Activated naive CD8-positive, alpha-beta T cell (primary cell): ENCODE measurements around the gene B3GALT5.

Experiments
- H3K27ac Mint-ChIP-seq: one replicate; pipeline ENCODE4 v1.8.0; 2021; ENCODE audit warnings: mixed read lengths
- H3K27me3 Mint-ChIP-seq: one replicate; pipeline ENCODE4 v1.8.0; 2021; ENCODE audit warnings: mixed read lengths
- H3K36me3 Mint-ChIP-seq: one replicate; pipeline ENCODE4 v1.8.0; 2021; ENCODE audit warnings: mixed read lengths
- H3K4me1 Mint-ChIP-seq: one replicate; pipeline ENCODE4 v1.8.0; 2021; ENCODE audit warnings: low read depth, mixed read lengths
- H3K4me3 Mint-ChIP-seq: one replicate; pipeline ENCODE4 v1.8.0; 2021; ENCODE audit warnings: mild to moderate bottlenecking, mixed read lengths
- H3K9me3 Mint-ChIP-seq: one replicate; pipeline ENCODE4 v1.8.0; 2021; ENCODE audit warnings: low read depth, mixed read lengths

Gene B3GALT5

GRCh38 chr21:39663742-39664492 lies 51.2 kb downstream of the B3GALT5 start:
- Mint-ChIP-seq H3K4me1 (no peaks in the 10 kb centered on the region), H3K4me3 (no peak overlapping the region), H3K36me3 (no peaks in the 10 kb centered on the region), H3K9me3 (no peaks in the 10 kb centered on the region), H3K27ac (no peak overlapping the region), H3K27me3 (peaks cover 2% of the 10 kb centered on the region)

DNA sequence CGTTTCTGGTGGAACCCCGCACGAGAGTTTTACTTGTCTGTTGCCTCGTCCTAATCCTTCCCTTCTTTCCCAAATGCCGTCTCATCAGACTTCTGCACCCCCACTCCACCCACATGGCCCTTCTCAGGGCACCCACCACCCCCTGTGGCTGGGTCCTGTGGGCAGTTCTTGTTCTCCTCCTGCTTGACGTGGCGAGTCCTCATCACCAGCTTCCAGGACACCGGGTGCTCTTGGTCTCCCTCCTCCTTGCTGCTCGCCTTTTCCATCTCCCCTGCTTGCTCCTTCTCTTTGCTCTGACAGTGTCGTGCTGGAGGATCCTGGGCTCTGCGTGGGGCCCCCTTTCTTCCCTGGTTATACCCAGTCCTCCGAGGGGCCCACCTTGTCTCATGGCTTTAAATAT lies 51.8 kb downstream of the B3GALT5 start:
- Mint-ChIP-seq H3K4me1 (no peaks in the 10 kb centered on the region), H3K9me3 (no peaks in the 10 kb centered on the region), H3K27ac (no peak overlapping the region), H3K27me3 (peaks cover 2% of the 10 kb centered on the region), H3K36me3 (no peaks in the 10 kb centered on the region), H3K4me3 (no peak overlapping the region)

DNA sequence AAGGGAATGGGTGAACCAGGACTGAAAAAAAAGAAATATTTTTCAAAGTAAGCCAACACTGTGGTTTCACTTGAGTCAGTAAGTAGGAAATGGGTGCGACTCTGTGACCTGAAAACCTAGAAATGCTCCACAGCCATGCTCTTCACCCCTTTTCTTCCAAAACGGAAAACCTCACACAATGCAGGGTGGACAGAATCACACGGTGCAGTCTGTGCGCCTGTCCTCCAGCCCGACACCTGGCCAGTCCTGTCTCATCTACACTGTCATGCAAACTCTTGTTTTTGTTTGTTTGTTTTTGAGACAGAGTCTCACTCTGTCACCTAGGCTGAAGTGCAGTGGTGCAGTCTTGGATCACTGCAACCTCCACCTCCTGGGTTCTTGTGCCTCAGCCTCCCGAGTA lies 53.3 kb downstream of the B3GALT5 start:
- Mint-ChIP-seq H3K9me3 (no peaks in the 10 kb centered on the region), H3K36me3 (no peaks in the 10 kb centered on the region), H3K27me3 (no peaks in the 10 kb centered on the region), H3K4me1 (no peaks in the 10 kb centered on the region), H3K27ac (no peak overlapping the region), H3K4me3 (no peak overlapping the region)

DNA sequence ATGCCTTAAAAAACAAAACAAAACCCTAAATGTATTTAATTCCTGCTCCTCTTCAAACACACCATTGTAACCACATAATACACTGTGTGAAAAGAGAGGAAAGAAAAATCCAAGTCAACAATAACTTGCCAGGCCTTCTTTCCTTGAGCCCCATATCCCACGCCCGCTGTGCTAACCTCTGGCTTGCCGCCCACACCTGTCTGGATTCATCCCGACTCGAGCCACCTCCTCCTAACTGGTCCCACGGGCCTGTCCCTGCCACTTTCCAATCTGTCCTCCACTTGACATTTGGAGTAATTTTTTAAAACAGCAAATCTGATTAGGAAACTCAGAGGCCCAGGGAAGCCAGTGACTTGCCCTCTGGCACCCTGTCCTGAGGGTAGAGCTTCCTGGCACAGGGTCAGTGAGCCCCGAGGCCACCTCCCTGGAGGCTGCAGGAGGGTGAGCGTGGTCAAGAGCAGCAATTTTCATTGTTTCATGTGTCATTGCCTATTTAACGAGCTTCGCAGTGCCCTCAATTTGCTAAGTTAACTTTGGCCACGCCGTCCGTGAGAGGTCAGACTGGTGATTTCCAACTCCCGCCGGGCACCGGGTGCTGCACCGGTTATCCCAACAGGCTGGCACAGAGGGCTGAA lies 54.1 kb downstream of the B3GALT5 start:
- no peak overlapping the region for H3K4me3 Mint-ChIP-seq
- no peaks in the 10 kb centered on the region for H3K4me1 Mint-ChIP-seq
- H3K27me3 Mint-ChIP-seq, result no peaks in the 10 kb centered on the region
- no peaks in the 10 kb centered on the region for H3K9me3 Mint-ChIP-seq
- no peak overlapping the region for H3K27ac Mint-ChIP-seq
- H3K36me3 Mint-ChIP-seq, result no peaks in the 10 kb centered on the region

DNA sequence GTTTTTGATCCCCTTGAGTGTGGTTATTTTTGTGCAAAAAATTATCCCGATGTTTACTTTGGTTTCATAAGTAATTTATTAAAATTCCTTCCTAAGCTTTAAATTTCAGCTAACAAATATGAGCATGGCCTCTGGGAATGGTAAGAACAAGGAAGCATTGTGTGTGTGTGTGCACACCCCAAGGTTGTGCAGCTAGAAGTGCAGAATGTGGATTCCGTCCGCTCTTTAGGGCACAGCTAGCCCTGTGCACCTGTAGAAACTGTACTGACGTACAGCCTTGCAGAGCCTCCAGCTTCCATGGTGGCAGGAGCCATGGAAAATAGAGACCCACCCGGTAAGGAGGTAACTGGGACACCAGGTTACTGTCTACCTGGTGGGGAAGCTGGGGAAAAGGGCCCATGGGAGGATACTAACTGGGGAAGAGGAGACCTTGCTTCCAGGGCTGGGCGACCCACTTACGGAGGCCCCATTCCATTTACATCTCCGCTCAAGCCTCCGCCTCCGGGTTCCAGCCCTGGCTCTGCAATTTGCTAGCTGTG lies 54.7 kb downstream of the B3GALT5 start:
- Mint-ChIP-seq H3K4me1 (no peaks in the 10 kb centered on the region), H3K9me3 (no peaks in the 10 kb centered on the region), H3K27ac (no peak overlapping the region), H3K27me3 (no peaks in the 10 kb centered on the region), H3K4me3 (no peak overlapping the region), H3K36me3 (no peaks in the 10 kb centered on the region)

DNA sequence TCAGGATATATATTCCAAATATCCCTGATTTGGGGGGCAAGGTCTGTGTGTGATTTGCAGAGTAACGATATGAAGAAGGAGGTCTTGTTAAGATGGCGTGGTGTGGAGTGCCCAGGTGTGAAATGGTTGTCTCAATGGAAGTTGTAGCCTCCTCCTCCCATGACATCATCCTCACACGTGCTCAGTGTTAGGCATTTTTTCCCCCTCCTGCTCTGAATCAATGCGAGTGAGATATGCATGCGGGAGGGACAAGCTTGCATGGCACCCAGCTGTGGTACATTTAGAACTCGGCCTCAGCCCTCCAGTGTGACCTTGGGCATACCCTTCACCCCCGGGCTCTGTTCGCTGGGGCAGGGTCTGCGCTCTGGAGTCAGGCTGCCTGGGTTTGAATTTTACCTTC lies 55.6 kb downstream of the B3GALT5 start:
- H3K4me3 Mint-ChIP-seq, result no peak overlapping the region
- no peaks in the 10 kb centered on the region for H3K4me1 Mint-ChIP-seq
- no peaks in the 10 kb centered on the region for H3K36me3 Mint-ChIP-seq
- H3K27me3 Mint-ChIP-seq, result no peaks in the 10 kb centered on the region
- H3K27ac Mint-ChIP-seq, result no peak overlapping the region
- H3K9me3 Mint-ChIP-seq, result no peaks in the 10 kb centered on the region

GRCh38 chr21:39669485-39669884 lies 56.7 kb downstream of the B3GALT5 start:
- Mint-ChIP-seq H3K4me1 (no peaks in the 10 kb centered on the region), H3K36me3 (no peaks in the 10 kb centered on the region), H3K27ac (no peak overlapping the region), H3K27me3 (peaks cover 2% of the 10 kb centered on the region), H3K4me3 (no peak overlapping the region), H3K9me3 (no peaks in the 10 kb centered on the region)

DNA sequence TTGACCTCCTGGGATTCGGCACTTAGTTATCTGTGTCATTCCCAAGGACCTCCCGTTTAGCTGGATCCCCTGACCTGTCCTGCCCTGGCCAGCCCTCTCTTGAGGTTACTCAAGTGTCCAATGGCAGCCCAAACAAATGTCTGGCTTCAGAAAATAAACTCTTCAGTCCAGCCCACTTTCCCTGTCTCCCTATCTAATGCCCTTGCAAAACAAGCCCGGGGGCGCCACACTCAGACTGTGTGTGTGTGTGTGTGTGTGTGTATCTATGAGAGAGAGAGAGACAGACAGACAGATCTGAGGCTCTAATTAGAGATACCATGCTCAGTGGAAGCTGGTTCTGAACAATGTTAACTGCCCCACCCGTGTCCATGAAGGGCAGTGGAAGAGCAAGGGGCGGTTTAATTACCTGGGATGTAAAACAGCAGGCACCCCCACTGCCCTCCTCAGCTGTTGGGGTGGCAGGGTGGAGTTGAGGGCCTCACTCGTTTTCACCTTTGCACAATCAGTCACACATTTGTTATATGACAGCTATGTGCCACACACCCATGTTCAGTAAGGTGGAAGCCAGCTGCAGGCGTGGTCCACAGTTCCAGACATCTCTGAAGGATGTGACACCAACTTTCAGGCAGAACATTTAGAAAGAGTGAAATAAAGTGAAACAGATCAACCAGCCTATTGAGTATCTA lies 57.4 kb downstream of the B3GALT5 start:
- H3K4me1 Mint-ChIP-seq, result no peaks in the 10 kb centered on the region
- no peaks in the 10 kb centered on the region for H3K9me3 Mint-ChIP-seq
- no peak overlapping the region for H3K27ac Mint-ChIP-seq
- H3K36me3 Mint-ChIP-seq, result no peaks in the 10 kb centered on the region
- H3K4me3 Mint-ChIP-seq, result no peak overlapping the region
- H3K27me3 Mint-ChIP-seq, result peaks cover 2% of the 10 kb centered on the region

DNA sequence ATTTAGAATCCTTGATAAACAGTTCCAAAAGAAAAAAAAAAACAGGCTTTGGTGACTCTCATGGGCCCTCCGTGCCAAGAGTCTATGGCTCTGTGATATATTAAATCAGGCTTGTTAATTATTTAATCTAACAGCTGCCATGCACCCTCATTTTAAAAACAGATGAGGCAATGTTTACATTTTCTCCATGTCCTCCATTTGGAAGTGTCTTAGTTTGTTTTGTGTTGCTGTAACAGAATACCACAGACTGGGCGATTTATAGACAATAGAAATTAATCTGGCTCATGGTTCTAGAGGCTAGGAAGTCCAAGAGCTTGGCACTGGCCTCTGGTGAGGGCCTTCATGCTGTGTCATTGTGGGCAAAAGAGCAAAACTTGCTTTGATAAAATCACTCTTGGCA lies 58.0 kb downstream of the B3GALT5 start:
- Mint-ChIP-seq H3K9me3 (no peaks in the 10 kb centered on the region), H3K36me3 (no peaks in the 10 kb centered on the region), H3K4me1 (no peaks in the 10 kb centered on the region), H3K27ac (no peak overlapping the region), H3K4me3 (no peak overlapping the region), H3K27me3 (peaks cover 4% of the 10 kb centered on the region)

DNA sequence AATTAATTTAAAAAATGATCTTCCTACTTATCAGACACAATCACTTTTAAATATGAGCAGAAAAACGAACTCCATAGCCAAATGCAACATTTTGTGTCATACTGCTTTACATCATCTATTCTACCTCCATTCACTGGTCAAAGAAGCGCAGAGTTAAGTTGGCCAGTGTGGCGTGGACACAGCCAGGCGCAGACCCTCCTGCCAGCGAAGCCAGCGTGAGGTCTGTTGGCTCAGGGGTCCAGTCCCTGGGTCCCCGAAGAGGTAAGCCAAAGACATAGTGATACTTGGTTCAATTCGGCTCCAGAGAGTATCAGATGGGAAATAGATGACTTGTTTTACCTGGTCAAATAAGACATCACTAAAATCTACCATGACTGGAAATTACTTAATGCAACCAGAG lies 59.2 kb downstream of the B3GALT5 start:
- no peak overlapping the region for H3K4me3 Mint-ChIP-seq
- H3K27me3 Mint-ChIP-seq, result peaks cover 4% of the 10 kb centered on the region

GRCh38 chr21:39673163-39673562 lies 60.4 kb downstream of the B3GALT5 start:
- no peaks in the 10 kb centered on the region for H3K9me3 Mint-ChIP-seq
- no peak overlapping the region for H3K27ac Mint-ChIP-seq
- no peak overlapping the region for H3K4me3 Mint-ChIP-seq
- H3K27me3 Mint-ChIP-seq, result peaks cover 4% of the 10 kb centered on the region
- no peaks in the 10 kb centered on the region for H3K4me1 Mint-ChIP-seq
- H3K36me3 Mint-ChIP-seq, result no peaks in the 10 kb centered on the region

More for the DNA sequence above, 59.2 kb downstream of the B3GALT5 start:
- Mint-ChIP-seq H3K4me1 (no peaks in the 10 kb centered on the region), H3K36me3 (no peaks in the 10 kb centered on the region), H3K27ac (no peak overlapping the region), H3K9me3 (no peaks in the 10 kb centered on the region)

DNA sequence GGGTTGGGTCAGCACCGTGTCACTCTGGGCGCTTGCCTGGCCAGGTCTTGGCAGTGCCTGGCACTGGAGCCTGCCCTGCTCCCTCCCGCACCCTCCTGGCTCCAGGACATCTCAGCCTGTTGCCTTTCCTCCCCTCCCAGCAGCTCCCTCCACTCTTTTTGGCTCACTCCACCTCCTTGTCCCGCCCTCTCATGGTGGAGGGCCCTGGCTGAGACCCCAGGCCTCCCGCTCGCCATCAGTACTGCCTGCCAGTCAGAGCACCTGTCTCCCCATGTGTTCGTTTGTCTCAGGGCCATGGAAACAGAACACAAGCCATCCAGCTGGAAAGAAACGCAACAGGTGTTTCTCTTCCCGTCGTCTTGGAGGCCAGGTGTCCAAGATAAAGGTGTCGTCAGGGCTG lies 61.0 kb downstream of the B3GALT5 start:
- H3K4me3 Mint-ChIP-seq, result no peak overlapping the region

GRCh38 chr21:39674801-39675200 lies 62.1 kb downstream of the B3GALT5 start:
- Mint-ChIP-seq H3K4me1 (no peaks in the 10 kb centered on the region), H3K4me3 (no peak overlapping the region), H3K9me3 (no peaks in the 10 kb centered on the region), H3K27me3 (peaks cover 5% of the 10 kb centered on the region), H3K36me3 (no peaks in the 10 kb centered on the region), H3K27ac (no peak overlapping the region)

More for the DNA sequence above, 61.0 kb downstream of the B3GALT5 start:
- Mint-ChIP-seq H3K9me3 (no peaks in the 10 kb centered on the region), H3K36me3 (no peaks in the 10 kb centered on the region), H3K4me1 (no peaks in the 10 kb centered on the region), H3K27me3 (peaks cover 4% of the 10 kb centered on the region), H3K27ac (no peak overlapping the region)

DNA sequence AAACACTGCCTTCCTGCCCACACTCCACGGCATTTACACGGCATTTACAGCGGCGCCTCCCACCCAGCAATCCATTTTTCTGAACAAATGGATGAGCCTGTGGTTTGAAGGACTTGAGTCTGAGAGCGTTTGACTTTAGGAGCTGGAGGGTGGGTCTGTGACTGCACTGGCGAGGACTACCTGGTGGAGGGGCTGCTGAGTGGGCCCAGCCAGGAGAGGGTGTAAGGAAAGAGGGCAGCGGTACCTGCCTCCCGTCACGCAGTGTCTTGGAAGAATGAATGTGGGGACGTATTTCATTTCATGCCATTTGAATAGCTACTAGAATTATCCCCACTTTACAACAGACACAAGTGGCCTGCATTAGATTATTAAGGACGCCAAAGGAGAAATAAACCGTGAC lies 62.9 kb downstream of the B3GALT5 start:
- no peaks in the 10 kb centered on the region for H3K9me3 Mint-ChIP-seq
- no peaks in the 10 kb centered on the region for H3K4me1 Mint-ChIP-seq
- peaks cover 5% of the 10 kb centered on the region for H3K27me3 Mint-ChIP-seq
- no peaks in the 10 kb centered on the region for H3K36me3 Mint-ChIP-seq
- no peak overlapping the region for H3K4me3 Mint-ChIP-seq
- no peak overlapping the region for H3K27ac Mint-ChIP-seq

DNA sequence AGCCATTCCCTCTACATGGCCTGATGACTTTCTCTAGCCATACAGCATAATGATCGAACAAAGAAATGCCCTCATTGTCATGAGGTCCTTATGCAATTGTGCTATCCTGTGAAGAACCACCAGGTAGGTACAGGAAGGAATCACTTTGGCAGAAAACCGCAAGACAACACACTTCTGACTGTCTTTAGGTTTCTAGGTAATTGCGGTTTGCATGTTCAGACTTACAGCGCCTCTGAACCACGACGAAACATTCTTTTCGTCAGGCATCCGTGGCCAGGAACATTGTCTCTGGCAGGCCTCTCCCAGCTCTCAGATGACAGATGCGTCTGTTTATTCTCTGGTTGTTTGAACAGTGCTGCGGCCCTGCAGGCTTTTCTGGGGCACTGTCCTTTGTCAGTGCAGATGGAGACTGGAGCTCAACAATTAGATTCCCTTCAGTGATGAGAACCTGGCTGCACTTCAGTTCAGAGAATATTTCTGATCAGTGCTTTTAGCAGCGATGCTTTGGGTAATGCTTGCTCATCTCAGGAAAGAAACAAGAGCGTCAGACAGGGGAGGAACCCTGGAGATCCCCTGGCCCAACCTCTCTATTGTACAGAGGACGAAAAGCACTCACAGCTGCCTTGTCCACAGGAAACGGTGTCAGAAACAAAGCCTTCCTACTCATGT lies 63.4 kb downstream of the B3GALT5 start:
- Mint-ChIP-seq H3K36me3 (no peaks in the 10 kb centered on the region), H3K27me3 (peaks cover 5% of the 10 kb centered on the region), H3K27ac (no peak overlapping the region), H3K9me3 (no peaks in the 10 kb centered on the region), H3K4me1 (no peaks in the 10 kb centered on the region), H3K4me3 (no peak overlapping the region)
